H9 (cell line): ENCODE measurements around the gene SLC25A11. TPM values are rescaled to one million over a fixed set of nuclear protein-coding genes. Genes with fewer than 3 reads are reported as not detected.
A peak's percentile ranks its signal among the peaks of the same experiment; 100 is the strongest.

Experiments
- DNase-seq: peaks from one replicate; pipeline ENCODE4 v3.0.0-alpha.2; 2017
- H2AFZ ChIP-seq: one replicate; pipeline ENCODE4 v1.6.1; 2013; ENCODE audit warnings: mild to moderate bottlenecking, low read length, control low read depth, moderate library complexity
- H2AK5ac ChIP-seq: 2 replicates; pipeline ENCODE4 v1.6.1; 2013; ENCODE audit warnings: low read length, control low read depth, mixed read lengths; ENCODE audit not compliant: insufficient read length
- H2BK120ac ChIP-seq: one replicate; pipeline ENCODE4 v1.6.1; 2013; ENCODE audit warnings: low read depth, mild to moderate bottlenecking, low read length, control low read depth, inconsistent platforms; ENCODE audit not compliant: poor library complexity, severe bottlenecking
- H2BK12ac ChIP-seq: 2 replicates; pipeline ENCODE4 v1.6.1; 2013; ENCODE audit warnings: low read length, control low read depth, mixed read lengths, low read depth; ENCODE audit not compliant: insufficient read length
- H2BK15ac ChIP-seq: 2 replicates; pipeline ENCODE4 v1.6.1; 2013; ENCODE audit warnings: low read depth, low read length, control low read depth
- H2BK20ac ChIP-seq: one replicate; pipeline ENCODE4 v1.6.1; 2013; ENCODE audit warnings: low read depth, mild to moderate bottlenecking, low read length, control low read depth, inconsistent platforms; ENCODE audit not compliant: poor library complexity, severe bottlenecking
- H2BK5ac ChIP-seq: 2 replicates; pipeline ENCODE4 v1.6.1; 2013; ENCODE audit warnings: low read length, control low read depth, mixed read lengths; ENCODE audit not compliant: insufficient read length
- H3K14ac ChIP-seq: 2 replicates; pipeline ENCODE4 v1.6.1; 2013; ENCODE audit warnings: low read length, control low read depth; ENCODE audit not compliant: insufficient read depth
- H3K18ac ChIP-seq: 2 replicates; pipeline ENCODE4 v1.6.1; 2013; ENCODE audit warnings: low read depth, mild to moderate bottlenecking, mixed read lengths, low read length, control low read depth; ENCODE audit not compliant: insufficient read length
- H3K23ac ChIP-seq: 2 replicates; pipeline ENCODE4 v1.6.1; 2013; ENCODE audit warnings: low read length, control low read depth, mixed read lengths, low read depth; ENCODE audit not compliant: insufficient read length
- H3K23me2 ChIP-seq: 2 replicates; pipeline ENCODE4 v1.6.1; 2013; ENCODE audit warnings: low read depth, mild to moderate bottlenecking, mixed read lengths, low read length, control low read depth; ENCODE audit not compliant: insufficient read length, poor library complexity, severe bottlenecking
- H3K27ac ChIP-seq: 2 replicates; pipeline ENCODE4 v1.5.1; 2013; ENCODE audit warnings: low read length, control low read depth, mixed read lengths, low read depth; ENCODE audit not compliant: insufficient read length
- H3K27me3 ChIP-seq: 2 replicates; pipeline ENCODE4 v1.6.1; 2013; ENCODE audit warnings: low read length, control low read depth, inconsistent platforms; ENCODE audit not compliant: insufficient read depth
- H3K4ac ChIP-seq: 2 replicates; pipeline ENCODE4 v1.6.1; 2013; ENCODE audit warnings: low read depth, mild to moderate bottlenecking, control low read depth, inconsistent platforms, low read length, moderate library complexity
- H3K4me1 ChIP-seq: 2 replicates; pipeline ENCODE4 v1.6.1; 2013; ENCODE audit warnings: low read length, control low read depth, inconsistent platforms; ENCODE audit not compliant: insufficient read depth
- H3K4me2 ChIP-seq: 2 replicates; pipeline ENCODE4 v1.6.1; 2013; ENCODE audit warnings: low read length, control low read depth, mixed read lengths; ENCODE audit not compliant: insufficient read length, insufficient read depth
- H3K56ac ChIP-seq: 2 replicates; pipeline ENCODE4 v1.6.1; 2013; ENCODE audit warnings: low read depth, mild to moderate bottlenecking, mixed read lengths, low read length, control low read depth; ENCODE audit not compliant: insufficient read length
- H3K79me1 ChIP-seq: 2 replicates; pipeline ENCODE4 v1.6.1; 2013; ENCODE audit warnings: low read depth, mild to moderate bottlenecking, moderate library complexity, low read length, control low read depth, inconsistent platforms; ENCODE audit not compliant: insufficient read depth, poor library complexity, severe bottlenecking
- H3K79me2 ChIP-seq: 2 replicates; pipeline ENCODE4 v1.6.1; 2013; ENCODE audit warnings: low read length, control low read depth, inconsistent platforms; ENCODE audit not compliant: insufficient read depth
- H3K9ac ChIP-seq: 2 replicates; pipeline ENCODE4 v1.6.1; 2013; ENCODE audit warnings: low read length, control low read depth, mixed read lengths; ENCODE audit not compliant: insufficient read length; ENCODE audit errors: extremely low read depth
- H3K9me3 ChIP-seq: one replicate; pipeline ENCODE4 v1.6.1; 2013; ENCODE audit warnings: low read depth, low read length, inconsistent platforms; ENCODE audit not compliant: control insufficient read depth
- H3T11ph ChIP-seq: one replicate; pipeline ENCODE4 v1.6.1; 2013; ENCODE audit warnings: mild to moderate bottlenecking, low read length, control low read depth, inconsistent platforms
- H4K20me1 ChIP-seq: one replicate; pipeline ENCODE4 v1.6.1; 2013; ENCODE audit not compliant: control insufficient read depth, insufficient read length, insufficient read depth
- H4K5ac ChIP-seq: 2 replicates; pipeline ENCODE4 v1.6.1; 2013; ENCODE audit warnings: low read depth, mild to moderate bottlenecking, mixed read lengths, low read length, control low read depth; ENCODE audit not compliant: insufficient read length
- H4K8ac ChIP-seq: replicated peaks from 2 replicates; pipeline ENCODE4 v1.6.1; 2013; ENCODE audit warnings: low read length, control low read depth, mixed read lengths, low read depth; ENCODE audit not compliant: insufficient read length
- H4K91ac ChIP-seq: 2 replicates; pipeline ENCODE4 v1.6.1; 2013; ENCODE audit warnings: low read depth, mild to moderate bottlenecking, moderate library complexity, mixed read lengths, low read length, control low read depth; ENCODE audit not compliant: insufficient read length
- H3K27ac Mint-ChIP-seq, 3 experiments: 2 replicates in 2 of 3; 3 replicates in 1 of 3; pipeline ENCODE4 v1.8.0; 2020 to 2021; ENCODE audit warnings: mixed read lengths in 3 of 3, mild to moderate bottlenecking in 1 of 3, moderate library complexity in 1 of 3
- H3K27me3 Mint-ChIP-seq: 2 replicates; pipeline ENCODE4 v1.8.0; 2021; ENCODE audit warnings: low read depth, mild to moderate bottlenecking, moderate library complexity, mixed read lengths
- H3K36me3 Mint-ChIP-seq, 3 experiments: 2 replicates in 2 of 3; 3 replicates in 1 of 3; pipeline ENCODE4 v1.8.0; 2020 to 2021; ENCODE audit warnings: low read depth in 3 of 3, mixed read lengths in 3 of 3; ENCODE audit not compliant: insufficient read depth in 1 of 3
- H3K4me1 Mint-ChIP-seq, 2 experiments: 2 replicates each; pipeline ENCODE4 v1.8.0; 2020; ENCODE audit warnings: mixed read lengths in 2 of 2
- H3K4me3 Mint-ChIP-seq, 2 experiments: 2 replicates in 1 of 2; 3 replicates in 1 of 2; pipeline ENCODE4 v1.8.0; 2020 to 2021; ENCODE audit warnings: mild to moderate bottlenecking in 2 of 2, mixed read lengths in 2 of 2, moderate library complexity in 1 of 2
- H3K9me3 Mint-ChIP-seq, 2 experiments: 2 replicates in 1 of 2; 3 replicates in 1 of 2; pipeline ENCODE4 v1.8.0; 2020; ENCODE audit warnings: mild to moderate bottlenecking in 2 of 2, mixed read lengths in 2 of 2, moderate library complexity in 1 of 2
- WGBS: extraction: QIAGEN DNeasy Blood & Tissue Kit; methylation state at CpG from one replicate; pipeline ENCODE4 v1.1.7; 2013; ENCODE audit warnings: missing lambda C conversion rate, low lambda C conversion rate, mixed read lengths; ENCODE audit not compliant: insufficient read length; ENCODE audit errors: extremely low coverage; 5-methylcytosine and 5-hydroxymethylcytosine counted together
- total RNA-seq: library from RNA; stranded (reverse); gene quantifications from 2 replicates; pipeline ENCODE4 v1.2.1, GENCODE V29; 2021
- TF ChIP-seq, protein P1 (sequence below): fragments of 200-600 bp; sonication (generic); conservative IDR thresholded peaks from 3 replicates; pipeline ENCODE4 v1.8.0; 2021; ENCODE audit warnings: antibody characterized with exemption, mild to moderate bottlenecking

Gene SLC25A11
- total RNA-seq, 1 experiment from 2014 or later = 74.9 TPM

DNA sequence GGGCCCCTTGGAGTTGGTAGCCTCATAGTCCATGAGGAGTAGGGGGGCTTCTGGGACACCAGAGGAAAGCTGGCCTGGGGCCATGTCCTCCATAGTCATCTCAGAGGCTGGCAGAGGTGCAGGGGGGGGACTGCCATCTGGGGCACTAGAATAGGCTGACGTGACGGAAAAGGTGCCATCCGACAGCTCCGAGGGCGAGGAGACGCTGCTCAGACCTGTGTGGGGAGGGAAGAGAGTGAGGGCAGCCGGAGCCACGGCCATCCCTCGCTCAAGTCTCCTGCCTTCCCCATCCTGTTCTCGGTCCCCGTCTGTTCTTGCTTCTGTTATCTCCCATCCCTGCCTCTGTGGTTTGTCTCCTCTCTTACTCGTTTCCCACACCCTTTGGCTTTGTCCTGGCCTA lies 32.5 kb upstream of the SLC25A11 start:
- Histone ChIP-seq H3K4ac (no peak overlapping the region), H3K14ac (peak overlapping the region; percentile 2; the same call in 1 of the 2 replicates), H4K20me1 (no peaks in the 10 kb centered on the region), H2BK120ac (no peak overlapping the region), H3K27ac (no peak overlapping the region), H3K9me3 (no peaks in the 10 kb centered on the region), H2AK5ac (no peak overlapping the region), H2AFZ (no peak overlapping the region), H2BK20ac (no peak overlapping the region), H3K56ac (no peak overlapping the region), H2BK15ac (no peak overlapping the region), H3T11ph (no peak overlapping the region), H2BK5ac (no peak overlapping the region), H3K23ac (no peak overlapping the region), H3K27me3 (peaks cover 12% of the 10 kb centered on the region; the same call in 1 of the 2 replicates), H4K5ac (no peak overlapping the region), H4K91ac (no peak overlapping the region), H3K79me2 (peaks cover 2% of the 10 kb centered on the region; the same call in 1 of the 2 replicates), H3K4me1 (peaks cover 10% of the 10 kb centered on the region; the same call in 1 of the 2 replicates), H2BK12ac (no peak overlapping the region), H4K8ac (no peak overlapping the region), H3K4me2 (peak overlapping the region; percentile 4), H3K18ac (no peak overlapping the region), H3K79me1 (no peaks in the 10 kb centered on the region), H3K9ac (no peak overlapping the region), H3K23me2 (peaks cover 15% of the 10 kb centered on the region)
- no peak for DNase-seq
- H3K9me3 Mint-ChIP-seq = no peaks in the 10 kb centered on the region
- no CpG with 5 or more reads among the region's 12 CpGs for WGBS
- H3K4me3 Mint-ChIP-seq = peak overlapping the region in 1 of 2 experiments; percentile 73; a peak in 4 of 5 replicates
- H3K27me3 Mint-ChIP-seq = peaks cover 43% of the 10 kb centered on the region
- H3K36me3 Mint-ChIP-seq = peaks cover 20 to 42% (median 24%) of the 10 kb centered on the region in 3 experiments
- peak overlapping the region; percentile 83 to 98 (median 88); a peak in 6 of 7 replicates for H3K27ac Mint-ChIP-seq
- peaks cover 31% of the 10 kb centered on the region in 2 experiments for H3K4me1 Mint-ChIP-seq
- TF ChIP-seq, protein P1, sequence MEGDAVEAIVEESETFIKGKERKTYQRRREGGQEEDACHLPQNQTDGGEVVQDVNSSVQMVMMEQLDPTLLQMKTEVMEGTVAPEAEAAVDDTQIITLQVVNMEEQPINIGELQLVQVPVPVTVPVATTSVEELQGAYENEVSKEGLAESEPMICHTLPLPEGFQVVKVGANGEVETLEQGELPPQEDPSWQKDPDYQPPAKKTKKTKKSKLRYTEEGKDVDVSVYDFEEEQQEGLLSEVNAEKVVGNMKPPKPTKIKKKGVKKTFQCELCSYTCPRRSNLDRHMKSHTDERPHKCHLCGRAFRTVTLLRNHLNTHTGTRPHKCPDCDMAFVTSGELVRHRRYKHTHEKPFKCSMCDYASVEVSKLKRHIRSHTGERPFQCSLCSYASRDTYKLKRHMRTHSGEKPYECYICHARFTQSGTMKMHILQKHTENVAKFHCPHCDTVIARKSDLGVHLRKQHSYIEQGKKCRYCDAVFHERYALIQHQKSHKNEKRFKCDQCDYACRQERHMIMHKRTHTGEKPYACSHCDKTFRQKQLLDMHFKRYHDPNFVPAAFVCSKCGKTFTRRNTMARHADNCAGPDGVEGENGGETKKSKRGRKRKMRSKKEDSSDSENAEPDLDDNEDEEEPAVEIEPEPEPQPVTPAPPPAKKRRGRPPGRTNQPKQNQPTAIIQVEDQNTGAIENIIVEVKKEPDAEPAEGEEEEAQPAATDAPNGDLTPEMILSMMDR = no peak
